Uterus (tissue), 2 donors: ENCODE results near the gene KLF11.

Experiments used
- CTCF ChIP-seq, 4 experiments: fragments of 200-600 bp in 2 of 4; fragments of 450-650 bp in 2 of 4; sonication (generic) in 2 of 4; IDR thresholded peaks; one replicate each; pipeline ENCODE4 v1.5.1; 2016 to 2019; ENCODE audit warnings: antibody characterized with exemption in 4 of 4, mild to moderate bottlenecking in 2 of 4, moderate library complexity in 1 of 4
- POLR2A ChIP-seq, 2 donors: fragments of 450-650 bp; IDR thresholded peaks; one replicate each; pipeline ENCODE4 v1.6.1; 2016; ENCODE audit warnings: antibody characterized with exemption in 2 of 2, mild to moderate bottlenecking in 1 of 2, moderate library complexity in 1 of 2

- no peak for TF ChIP-seq POLR2A (IDR thresholded peaks at IDR 0.05)
- TF ChIP-seq CTCF (IDR thresholded peaks at IDR 0.05): no peak
Observed at GRCh38 chr2:10101491-10101890, 58.1 kb downstream of the KLF11 start.
